Measurements from ENCODE around the gene LRRC56. TPM values are rescaled to one million over a fixed set of nuclear protein-coding genes. Genes with fewer than 3 reads are reported as not detected.
A peak's percentile ranks its signal among the peaks of the same experiment; 100 is the strongest.
"Not testable (repeated sequence)": the region's sequence is repeated elsewhere in the genome, so short reads cannot be mapped to it uniquely, and the experiment has no call there.

Gene LRRC56
- total RNA-seq, 4 donors from 2014 or later = 2.3 to 8.4 (median 3.1) TPM

DNA sequence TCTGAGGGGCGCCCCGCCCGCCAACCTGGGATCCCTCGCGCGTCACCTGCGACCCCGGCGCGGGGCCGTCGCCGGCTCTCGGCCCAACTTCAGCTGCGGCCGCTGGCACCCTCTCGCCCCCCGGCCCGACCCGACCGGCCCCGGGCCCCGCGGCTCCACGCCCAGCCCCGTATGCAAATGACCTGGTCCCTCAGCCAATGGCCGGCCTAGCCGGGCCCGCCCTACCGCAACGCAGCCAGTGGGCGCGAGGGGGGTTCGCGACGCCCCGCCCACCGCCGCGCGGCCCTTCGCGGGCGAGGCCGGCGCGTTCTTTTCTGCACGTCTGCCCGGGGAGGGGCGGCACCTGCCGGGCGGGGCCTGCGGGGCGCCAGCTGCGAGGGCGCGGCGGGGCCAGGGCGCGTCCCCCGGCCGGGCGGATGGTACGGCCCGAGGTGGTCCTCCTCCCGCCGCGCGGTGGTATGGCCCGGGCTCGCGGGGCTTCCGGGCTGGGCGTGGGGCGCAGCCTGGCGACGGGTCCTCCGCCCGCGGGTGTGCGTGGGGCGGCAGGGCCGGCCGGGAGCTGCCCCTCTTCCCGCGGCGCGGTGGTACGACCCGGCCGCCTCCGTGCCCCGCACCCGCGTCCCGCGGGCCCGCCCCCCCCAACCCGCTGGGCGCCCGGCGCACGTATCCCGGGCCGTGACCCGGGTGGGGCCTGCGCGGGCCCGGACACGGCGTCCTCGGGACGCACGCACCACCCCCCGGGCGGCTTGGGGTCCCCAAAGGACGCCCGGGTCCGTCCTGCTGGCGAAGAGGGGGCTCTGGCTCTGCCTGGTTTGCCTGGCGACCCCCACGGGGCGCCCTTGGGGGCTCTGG, 31.2 kb downstream of the LRRC56 start:
- DNase-seq = peak; percentile 95
- Histone ChIP-seq H3K4me1 (peaks cover 7 to 22% (median 19%) of the 10 kb centered on the region in 4 donors), H3K27ac (peak overlapping the region; percentile 85 to 94 (median 91)), H3K36me3 (no peaks in the 10 kb centered on the region), H3K27me3 (no peaks in the 10 kb centered on the region), H3K9me3 (no peaks in the 10 kb centered on the region), H3K4me3 (peak overlapping the region; percentile 56 to 78 (median 58))
- in situ Hi-C loops (cut with MboI; ENCODE audit: low pct_ligation_motif_present in 1 of 4, low pct_unique_long_range_greater_than_20kb in 1 of 4, low sequenced_read_pairs in 3 of 4) = no loop called here
- intact Hi-C loops (cut with DNase I; ENCODE audit: low total_unique reads) = no loop called here
- WGBS, 2 donors (ENCODE audit: low coverage in 1 of 2) = 1% methylated on average over 85 of the region's 123 CpGs; no CpG with 5 or more reads in 1 of the 2 donors
- TF ChIP-seq CTCF (IDR thresholded peaks at IDR 0.05) (no peak), POLR2A (IDR thresholded peaks at IDR 0.05) (peak; percentile 55), EP300 (IDR thresholded peaks at IDR 0.05; ENCODE audit: low read depth) (peak; percentile 25), POLR2AphosphoS5 (IDR thresholded peaks at IDR 0.05) (peak; percentile 4 to 68 (median 67))

- no peak for DNase-seq
- H3K27ac ChIP-seq = peak overlapping the region; percentile 85 to 94 (median 91)
- H3K9me3 ChIP-seq = no peaks in the 10 kb centered on the region
- intact Hi-C loops (cut with DNase I; ENCODE audit: low total_unique reads) (no loop called here), in situ Hi-C loops (cut with MboI; ENCODE audit: low pct_ligation_motif_present in 1 of 4, low pct_unique_long_range_greater_than_20kb in 1 of 4, low sequenced_read_pairs in 3 of 4) (no loop called here)
- H3K36me3 ChIP-seq = no peaks in the 10 kb centered on the region
- H3K27me3 ChIP-seq = peaks cover 1% of the 10 kb centered on the region
- peak overlapping the region; percentile 33 to 78 (median 58) for H3K4me3 ChIP-seq
- peaks cover 8 to 24% (median 20%) of the 10 kb centered on the region in 4 donors for H3K4me1 ChIP-seq
- TF ChIP-seq POLR2A (IDR thresholded peaks at IDR 0.05) (peak; percentile 16), EP300 (IDR thresholded peaks at IDR 0.05; ENCODE audit: low read depth) (no peak), POLR2AphosphoS5 (IDR thresholded peaks at IDR 0.05) (no peak)
- WGBS, 2 donors (ENCODE audit: low coverage in 1 of 2) = 37% methylated on average over 36 of the region's 36 CpGs; no CpG with 5 or more reads in 1 of the 2 donors
Measured at GRCh38 chr11:569158-569885, 32.0 kb downstream of the LRRC56 start.

DNA sequence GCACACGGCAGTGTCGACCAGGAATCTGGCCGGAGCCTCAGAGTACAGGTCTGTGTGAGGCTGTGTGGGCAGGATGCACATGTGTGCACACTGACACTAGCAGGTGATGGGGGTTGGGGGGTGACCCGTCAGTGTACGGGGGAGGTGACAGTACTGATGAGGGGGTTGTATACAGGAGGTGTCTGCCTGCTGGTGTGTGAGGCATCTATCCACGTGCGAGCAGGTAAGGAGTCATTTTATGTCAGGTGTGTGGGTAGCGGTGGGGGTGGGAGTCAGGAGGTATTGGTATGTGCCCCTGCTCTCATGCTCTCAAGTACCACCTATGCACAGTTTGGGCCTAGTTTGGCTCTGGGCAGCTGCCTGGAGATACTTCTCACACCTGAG, 34.5 kb downstream of the LRRC56 start:
- intact Hi-C loops (cut with DNase I; ENCODE audit: low total_unique reads) = no loop called here
- Histone ChIP-seq H3K27me3 (peaks cover 12% of the 10 kb centered on the region), H3K27ac (no peak overlapping the region), H3K36me3 (no peaks in the 10 kb centered on the region), H3K4me1 (peaks cover 15 to 35% (median 33%) of the 10 kb centered on the region in 4 donors), H3K9me3 (no peaks in the 10 kb centered on the region), H3K4me3 (no peak overlapping the region)
- WGBS, 2 donors (ENCODE audit: low coverage in 1 of 2) = 74% methylated on average over 8 of the region's 8 CpGs; no CpG with 5 or more reads in 1 of the 2 donors
- no peak for TF ChIP-seq EP300 (IDR thresholded peaks at IDR 0.05; ENCODE audit: low read depth)
- TF ChIP-seq POLR2AphosphoS5 (IDR thresholded peaks at IDR 0.05) = no peak
- DNase-seq = no peak
- in situ Hi-C loops (cut with MboI; ENCODE audit: low pct_ligation_motif_present in 1 of 4, low pct_unique_long_range_greater_than_20kb in 1 of 4, low sequenced_read_pairs in 3 of 4) = no loop called here

DNA sequence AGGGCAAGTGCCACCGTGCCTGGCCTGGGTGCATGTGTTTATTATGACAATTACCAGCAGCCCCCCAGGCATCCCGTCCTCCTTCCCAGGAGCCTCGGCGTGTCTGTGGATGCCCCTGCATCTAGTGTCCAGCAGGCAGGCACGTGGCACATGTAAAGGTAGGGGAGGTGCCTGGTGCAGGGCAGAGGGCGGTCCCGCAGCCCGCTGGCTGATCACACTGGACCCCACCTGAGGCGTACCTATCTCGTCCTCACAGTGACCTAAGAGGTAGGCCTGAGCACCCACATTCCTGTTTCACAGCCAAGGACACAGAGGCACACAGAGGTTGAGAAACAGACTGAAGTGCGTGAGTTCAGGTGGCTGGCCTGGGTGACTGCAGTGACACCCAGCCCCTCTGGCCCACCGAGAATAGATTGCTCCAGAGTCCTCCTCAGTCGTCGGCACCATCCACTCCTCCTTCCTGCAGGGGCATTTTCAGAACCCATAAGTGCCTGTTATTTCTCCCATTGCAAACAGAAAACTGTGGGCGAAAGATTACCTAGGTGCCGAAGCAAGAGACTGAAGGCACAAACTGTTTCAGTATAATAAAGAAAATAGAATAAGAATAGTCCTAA, 35.9 kb downstream of the LRRC56 start:
- H3K4me3 ChIP-seq = no peak overlapping the region
- no peaks in the 10 kb centered on the region for H3K36me3 ChIP-seq
- intact Hi-C loops (cut with DNase I; ENCODE audit: low total_unique reads) = no loop called here
- H3K27me3 ChIP-seq = peaks cover 12% of the 10 kb centered on the region
- H3K4me1 ChIP-seq = peaks cover 28 to 40% (median 35%) of the 10 kb centered on the region in 4 donors
- no peak for DNase-seq
- 88 to 100% methylated on average over 2 to 16 of the region's 16 CpGs for WGBS, 2 donors (ENCODE audit: low coverage in 1 of 2)
- no peak overlapping the region for H3K27ac ChIP-seq
- TF ChIP-seq POLR2A (IDR thresholded peaks at IDR 0.05) (no peak), POLR2AphosphoS5 (IDR thresholded peaks at IDR 0.05) (no peak), EP300 (IDR thresholded peaks at IDR 0.05; ENCODE audit: low read depth) (no peak), CTCF (IDR thresholded peaks at IDR 0.05) (no peak)
- in situ Hi-C loops (cut with MboI; ENCODE audit: low pct_ligation_motif_present in 1 of 4, low pct_unique_long_range_greater_than_20kb in 1 of 4, low sequenced_read_pairs in 3 of 4) = no loop called here
- H3K9me3 ChIP-seq = no peaks in the 10 kb centered on the region

- in situ Hi-C loops (cut with MboI; ENCODE audit: low pct_ligation_motif_present in 1 of 4, low pct_unique_long_range_greater_than_20kb in 1 of 4, low sequenced_read_pairs in 3 of 4); DNase-seq; H3K9me3 ChIP-seq; H3K36me3 ChIP-seq; intact Hi-C loops (cut with DNase I; ENCODE audit: low total_unique reads): not testable (repeated sequence)
- Histone ChIP-seq H3K27ac (peak overlapping the region in 1 of 4 donors; percentile 25), H3K27me3 (peaks cover 12% of the 10 kb centered on the region), H3K4me3 (peak overlapping the region in 1 of 4 donors; percentile 61), H3K4me1 (peaks cover 34 to 44% (median 40%) of the 10 kb centered on the region in 4 donors)
- WGBS, 2 donors (ENCODE audit: low coverage in 1 of 2) = 58 to 65% methylated on average over 7 to 13 of the region's 14 CpGs
Measured at GRCh38 chr11:574031-574570, 36.8 kb downstream of the LRRC56 start.

Measured in transverse colon (tissue), 4 donors.